OCI-LY7 (cell line): ENCODE data around the gene KAT7.

ENCODE experiments used
- EZH2phosphoT487 ChIP-seq: fragments of 200-600 bp; sonication (generic); IDR thresholded peaks from 2 replicates; pipeline ENCODE4 v1.6.1; 2018; ENCODE audit warnings: low read depth, borderline replicate concordance, mild to moderate bottlenecking, mixed run types, antibody characterized with exemption, low read length, moderate library complexity, mixed read lengths
- TF ChIP-seq, protein P1 (sequence below): fragments of 200-600 bp; sonication (generic); conservative IDR thresholded peaks from 2 replicates; pipeline ENCODE4 v1.5.1; 2014; ENCODE audit warnings: mild to moderate bottlenecking, antibody characterized with exemption, low read length, moderate library complexity, mixed read lengths

DNA sequence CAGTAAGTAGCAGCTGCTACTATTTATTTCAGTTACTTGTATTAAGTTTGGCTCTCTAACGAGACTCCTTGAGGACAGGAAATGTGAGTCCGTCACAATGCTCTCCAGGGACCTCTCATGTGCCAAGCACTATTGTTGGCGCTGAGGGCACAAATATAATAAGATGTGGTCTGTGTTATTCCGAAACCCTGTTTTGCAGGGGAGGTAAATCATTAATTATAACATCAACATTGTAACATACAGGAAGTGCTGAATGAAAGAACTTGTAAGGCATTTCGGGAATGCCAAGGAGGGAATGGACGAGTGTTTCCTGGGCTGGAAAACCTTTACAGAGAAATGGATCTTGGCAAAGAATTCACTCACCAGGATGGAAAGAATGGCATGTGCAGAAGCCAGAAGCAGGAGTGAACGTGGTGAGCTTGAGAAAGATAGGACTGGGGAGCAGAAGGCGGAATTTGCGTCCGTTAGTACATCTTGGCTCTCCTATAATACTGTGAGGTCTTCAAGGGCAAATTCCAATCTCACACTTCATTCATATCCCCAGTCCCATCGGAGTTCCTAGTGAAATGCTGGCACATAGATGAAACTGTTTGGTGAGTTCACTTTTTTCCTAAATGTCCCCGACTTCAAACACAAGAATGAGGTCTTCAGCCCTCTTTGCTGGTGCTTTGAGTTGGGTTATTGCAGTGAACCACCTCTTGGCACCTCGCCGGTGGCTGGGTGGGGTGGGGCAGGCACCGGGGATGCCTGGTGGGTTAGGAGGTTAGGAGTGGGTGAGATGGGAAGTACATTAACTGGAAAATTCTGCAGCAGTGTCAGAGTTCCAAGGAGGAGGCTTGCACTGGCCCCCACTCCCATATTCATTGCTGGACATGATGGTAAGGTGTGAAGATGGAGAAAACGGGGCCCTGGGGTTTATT is 47.9 kb downstream of the KAT7 start:
- TF ChIP-seq, protein P1, sequence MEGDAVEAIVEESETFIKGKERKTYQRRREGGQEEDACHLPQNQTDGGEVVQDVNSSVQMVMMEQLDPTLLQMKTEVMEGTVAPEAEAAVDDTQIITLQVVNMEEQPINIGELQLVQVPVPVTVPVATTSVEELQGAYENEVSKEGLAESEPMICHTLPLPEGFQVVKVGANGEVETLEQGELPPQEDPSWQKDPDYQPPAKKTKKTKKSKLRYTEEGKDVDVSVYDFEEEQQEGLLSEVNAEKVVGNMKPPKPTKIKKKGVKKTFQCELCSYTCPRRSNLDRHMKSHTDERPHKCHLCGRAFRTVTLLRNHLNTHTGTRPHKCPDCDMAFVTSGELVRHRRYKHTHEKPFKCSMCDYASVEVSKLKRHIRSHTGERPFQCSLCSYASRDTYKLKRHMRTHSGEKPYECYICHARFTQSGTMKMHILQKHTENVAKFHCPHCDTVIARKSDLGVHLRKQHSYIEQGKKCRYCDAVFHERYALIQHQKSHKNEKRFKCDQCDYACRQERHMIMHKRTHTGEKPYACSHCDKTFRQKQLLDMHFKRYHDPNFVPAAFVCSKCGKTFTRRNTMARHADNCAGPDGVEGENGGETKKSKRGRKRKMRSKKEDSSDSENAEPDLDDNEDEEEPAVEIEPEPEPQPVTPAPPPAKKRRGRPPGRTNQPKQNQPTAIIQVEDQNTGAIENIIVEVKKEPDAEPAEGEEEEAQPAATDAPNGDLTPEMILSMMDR, result no peak
- TF ChIP-seq EZH2phosphoT487, result no peak
